KMS-11 (cell line): ENCODE data around the gene NTM.

ENCODE experiments used
- H2AFZ ChIP-seq: fragments of 200-600 bp; sonication (generic); 2 replicates; pipeline ENCODE4 v1.6.1; 2016; ENCODE audit warnings: antibody characterized with exemption, mixed run types, low read depth
- H3K27ac ChIP-seq: fragments of 200-600 bp; sonication (generic); 2 replicates; pipeline ENCODE4 v1.6.1; 2016; ENCODE audit warnings: mild to moderate bottlenecking, mixed run types
- H3K27me3 ChIP-seq: fragments of 200-600 bp; sonication (generic); 2 replicates; pipeline ENCODE4 v1.6.1; 2017; ENCODE audit warnings: mild to moderate bottlenecking, low read depth, mixed run types, moderate library complexity; ENCODE audit not compliant: insufficient read depth
- H3K36me3 ChIP-seq: fragments of 200-600 bp; sonication (generic); 2 replicates; pipeline ENCODE4 v1.6.1; 2017; ENCODE audit warnings: mild to moderate bottlenecking, mixed run types; ENCODE audit not compliant: insufficient read depth
- H3K4me1 ChIP-seq: fragments of 200-600 bp; sonication (generic); 2 replicates; pipeline ENCODE4 v1.6.1; 2016; ENCODE audit warnings: mild to moderate bottlenecking, low read depth, mixed run types; ENCODE audit not compliant: poor library complexity, severe bottlenecking
- H3K4me2 ChIP-seq: fragments of 200-600 bp; sonication (generic); 2 replicates; pipeline ENCODE4 v1.7.0; 2016; ENCODE audit warnings: mild to moderate bottlenecking, mixed run types
- H3K4me3 ChIP-seq: fragments of 200-600 bp; sonication (generic); IDR thresholded peaks from 2 replicates; pipeline ENCODE4 v1.6.1; 2017; ENCODE audit warnings: low read depth, low read length, mixed read lengths; ENCODE audit not compliant: insufficient read depth
- H3K79me2 ChIP-seq: fragments of 200-600 bp; sonication (generic); 2 replicates; pipeline ENCODE4 v1.6.1; 2016; ENCODE audit warnings: low read depth, mixed run types; ENCODE audit not compliant: insufficient read depth
- H3K9ac ChIP-seq: fragments of 200-600 bp; sonication (generic); 2 replicates; pipeline ENCODE4 v1.6.1; 2016; ENCODE audit warnings: mild to moderate bottlenecking, mixed run types
- H4K20me1 ChIP-seq: fragments of 200-600 bp; sonication (generic); 2 replicates; pipeline ENCODE4 v1.6.1; 2016; ENCODE audit warnings: mild to moderate bottlenecking, mixed run types; ENCODE audit not compliant: insufficient read depth
- TF ChIP-seq, protein P1 (sequence below): fragments of 200-600 bp; sonication (generic); conservative IDR thresholded peaks from 2 replicates; pipeline ENCODE4 v1.6.1; 2017; ENCODE audit warnings: low read depth, mild to moderate bottlenecking, antibody characterized with exemption, low read length, moderate library complexity, mixed read lengths

NTM gene

GRCh38 chr11:132047167-132047566 is 676.8 kb downstream of the NTM start:
- no peak overlapping the region for H2AFZ ChIP-seq
- no peak overlapping the region for H3K4me3 ChIP-seq
- TF ChIP-seq, protein P1, sequence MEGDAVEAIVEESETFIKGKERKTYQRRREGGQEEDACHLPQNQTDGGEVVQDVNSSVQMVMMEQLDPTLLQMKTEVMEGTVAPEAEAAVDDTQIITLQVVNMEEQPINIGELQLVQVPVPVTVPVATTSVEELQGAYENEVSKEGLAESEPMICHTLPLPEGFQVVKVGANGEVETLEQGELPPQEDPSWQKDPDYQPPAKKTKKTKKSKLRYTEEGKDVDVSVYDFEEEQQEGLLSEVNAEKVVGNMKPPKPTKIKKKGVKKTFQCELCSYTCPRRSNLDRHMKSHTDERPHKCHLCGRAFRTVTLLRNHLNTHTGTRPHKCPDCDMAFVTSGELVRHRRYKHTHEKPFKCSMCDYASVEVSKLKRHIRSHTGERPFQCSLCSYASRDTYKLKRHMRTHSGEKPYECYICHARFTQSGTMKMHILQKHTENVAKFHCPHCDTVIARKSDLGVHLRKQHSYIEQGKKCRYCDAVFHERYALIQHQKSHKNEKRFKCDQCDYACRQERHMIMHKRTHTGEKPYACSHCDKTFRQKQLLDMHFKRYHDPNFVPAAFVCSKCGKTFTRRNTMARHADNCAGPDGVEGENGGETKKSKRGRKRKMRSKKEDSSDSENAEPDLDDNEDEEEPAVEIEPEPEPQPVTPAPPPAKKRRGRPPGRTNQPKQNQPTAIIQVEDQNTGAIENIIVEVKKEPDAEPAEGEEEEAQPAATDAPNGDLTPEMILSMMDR: no peak
- H3K79me2 ChIP-seq: no peaks in the 10 kb centered on the region
- H3K36me3 ChIP-seq: no peaks in the 10 kb centered on the region
- no peaks in the 10 kb centered on the region for H4K20me1 ChIP-seq
- H3K4me1 ChIP-seq: no peaks in the 10 kb centered on the region
- H3K27me3 ChIP-seq: no peaks in the 10 kb centered on the region
- no peak overlapping the region for H3K9ac ChIP-seq
- no peak overlapping the region for H3K4me2 ChIP-seq
- no peak overlapping the region for H3K27ac ChIP-seq

DNA sequence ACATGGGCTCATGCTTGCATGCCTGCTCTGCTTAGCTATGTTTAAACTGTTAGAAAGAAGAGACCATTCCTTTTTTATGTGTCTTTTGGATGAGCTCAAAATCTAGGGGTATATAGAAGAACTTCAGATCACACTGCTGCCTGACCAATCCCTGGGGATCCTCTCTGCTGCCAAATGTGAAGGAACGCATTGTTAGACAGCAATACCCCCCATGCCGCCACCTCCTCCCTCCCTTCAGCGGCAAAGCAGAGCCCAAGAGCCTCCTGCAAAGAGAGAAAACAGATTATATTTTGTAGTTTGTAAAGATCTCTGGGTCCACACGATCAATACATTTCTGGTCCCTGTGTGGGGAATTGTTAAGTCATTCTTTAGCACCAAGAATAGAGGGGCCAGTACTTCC is 677.6 kb downstream of the NTM start:
- no peaks in the 10 kb centered on the region for H3K36me3 ChIP-seq
- no peak overlapping the region for H3K9ac ChIP-seq
- H3K4me1 ChIP-seq: no peaks in the 10 kb centered on the region
- TF ChIP-seq, protein P1: no peak
- H3K27me3 ChIP-seq: no peaks in the 10 kb centered on the region
- no peak overlapping the region for H3K4me2 ChIP-seq
- H4K20me1 ChIP-seq: no peaks in the 10 kb centered on the region
- H3K27ac ChIP-seq: no peak overlapping the region
- no peak overlapping the region for H2AFZ ChIP-seq
- no peaks in the 10 kb centered on the region for H3K79me2 ChIP-seq
- no peak overlapping the region for H3K4me3 ChIP-seq

DNA sequence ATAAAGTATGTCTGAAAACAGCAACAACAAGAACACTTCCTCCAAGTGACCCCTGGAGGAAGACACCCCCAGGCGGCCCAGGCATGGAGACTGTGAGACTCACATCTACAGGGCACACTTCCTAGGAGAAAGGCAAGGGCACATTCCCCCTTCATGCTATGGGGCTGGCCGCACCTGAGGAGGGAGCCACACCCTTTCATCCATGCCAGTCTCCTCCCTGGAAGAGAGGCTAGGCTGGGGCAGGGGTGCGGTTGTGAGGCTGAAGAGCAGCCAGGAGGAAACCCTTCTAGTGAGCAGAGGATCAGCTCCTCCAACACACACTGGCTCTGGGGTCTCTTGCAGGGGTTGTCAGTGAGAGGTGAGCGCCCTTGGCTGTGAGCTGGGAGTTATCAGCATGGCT is 678.8 kb downstream of the NTM start:
- Histone ChIP-seq H3K79me2 (no peaks in the 10 kb centered on the region), H3K4me2 (no peak overlapping the region), H3K27ac (no peak overlapping the region), H3K4me1 (no peaks in the 10 kb centered on the region), H3K36me3 (no peaks in the 10 kb centered on the region), H2AFZ (no peak overlapping the region), H3K4me3 (no peak overlapping the region), H4K20me1 (no peaks in the 10 kb centered on the region), H3K9ac (no peak overlapping the region), H3K27me3 (no peaks in the 10 kb centered on the region)
- TF ChIP-seq, protein P1: no peak

- TF ChIP-seq, protein P1: no peak
- no peaks in the 10 kb centered on the region for H3K79me2 ChIP-seq
These were observed 679.6 kb downstream of the NTM start for GRCh38 chr11:132050049-132050448.

More at GRCh38 chr11:132050049-132050448, 679.6 kb downstream of the NTM start:
- H4K20me1 ChIP-seq: no peaks in the 10 kb centered on the region
- H3K27me3 ChIP-seq: no peaks in the 10 kb centered on the region
- H3K4me1 ChIP-seq: no peaks in the 10 kb centered on the region
- H3K4me2 ChIP-seq: no peak overlapping the region
- no peak overlapping the region for H2AFZ ChIP-seq
- no peak overlapping the region for H3K27ac ChIP-seq
- H3K9ac ChIP-seq: no peak overlapping the region
- no peaks in the 10 kb centered on the region for H3K36me3 ChIP-seq
- no peak overlapping the region for H3K4me3 ChIP-seq
